ENCODE data around the gene NAALADL2.
"Not testable (repeated sequence)": the region's sequence is repeated elsewhere in the genome, so short reads cannot be mapped to it uniquely, and the experiment has no call there.

The NAALADL2 gene

GRCh38 chr3:175526191-175526590 is 667.1 kb downstream of the NAALADL2 start:
- DNase-seq: no peak

GRCh38 chr3:175526609-175527280 is 667.6 kb downstream of the NAALADL2 start:
- DNase-seq: peak in 1 of 2 donors; percentile 12

GRCh38 chr3:175528693-175529092 is 669.6 kb downstream of the NAALADL2 start:
- not testable (repeated sequence) for DNase-seq

- no peak for DNase-seq
Observed at GRCh38 chr3:175535351-175535750, 676.2 kb downstream of the NAALADL2 start.

GRCh38 chr3:175546115-175546514 is 687.0 kb downstream of the NAALADL2 start:
- DNase-seq: no peak

GRCh38 chr3:175552929-175553328 is 693.8 kb downstream of the NAALADL2 start:
- no peak for DNase-seq

GRCh38 chr3:175554801-175555200 is 695.7 kb downstream of the NAALADL2 start:
- DNase-seq: no peak

GRCh38 chr3:175558261-175558660 is 699.1 kb downstream of the NAALADL2 start:
- DNase-seq: no peak

- no peak for DNase-seq
Observed at GRCh38 chr3:175564363-175564762, 705.2 kb downstream of the NAALADL2 start.

GRCh38 chr3:175571096-175571495 is 712.0 kb downstream of the NAALADL2 start:
- DNase-seq: no peak

GRCh38 chr3:175573226-175573625 is 714.1 kb downstream of the NAALADL2 start:
- DNase-seq: no peak

- DNase-seq: no peak
Observed at GRCh38 chr3:175580318-175580717, 721.2 kb downstream of the NAALADL2 start.

GRCh38 chr3:175585898-175586297 is 726.8 kb downstream of the NAALADL2 start:
- no peak for DNase-seq

GRCh38 chr3:175590745-175591144 is 731.6 kb downstream of the NAALADL2 start:
- DNase-seq: no peak

GRCh38 chr3:175591375-175591774 is 732.2 kb downstream of the NAALADL2 start:
- DNase-seq: no peak

- DNase-seq: no peak
Observed at GRCh38 chr3:175593331-175593730, 734.2 kb downstream of the NAALADL2 start.

GRCh38 chr3:175598740-175599139 is 739.6 kb downstream of the NAALADL2 start:
- no peak for DNase-seq

GRCh38 chr3:175601521-175601920 is 742.4 kb downstream of the NAALADL2 start:
- DNase-seq: no peak

- no peak for DNase-seq
Observed at GRCh38 chr3:175605851-175606250, 746.7 kb downstream of the NAALADL2 start.

GRCh38 chr3:175606650-175607318 is 747.6 kb downstream of the NAALADL2 start:
- no peak for DNase-seq

- DNase-seq: no peak
Observed at GRCh38 chr3:175608356-175608755, 749.2 kb downstream of the NAALADL2 start.

- DNase-seq: no peak
Observed at GRCh38 chr3:175608911-175609310, 749.8 kb downstream of the NAALADL2 start.

GRCh38 chr3:175612487-175613196 is 753.5 kb downstream of the NAALADL2 start:
- DNase-seq: no peak

- DNase-seq: not testable (repeated sequence)
Observed at GRCh38 chr3:175614107-175614506, 755.0 kb downstream of the NAALADL2 start.
